Globus pallidus (tissue), 1 donor: ENCODE measurements around the gene RTN4R.

Experiments used
- DNase-seq: peaks from one replicate; pipeline ENCODE4 v3.0.0-alpha.2; 2015; ENCODE audit warnings: low spot score

RTN4R gene

GRCh38 chr22:20229916-20230775, 38.0 kb downstream of the RTN4R start:
- no peak for DNase-seq

- DNase-seq: no peak
These were observed 39.2 kb downstream of the RTN4R start for GRCh38 chr22:20228939-20229272.

GRCh38 chr22:20228055-20228938, 39.8 kb downstream of the RTN4R start:
- DNase-seq: no peak

GRCh38 chr22:20227363-20227762, 40.8 kb downstream of the RTN4R start:
- no peak for DNase-seq

GRCh38 chr22:20226760-20227350, 41.3 kb downstream of the RTN4R start:
- no peak for DNase-seq

GRCh38 chr22:20226077-20226716, 41.9 kb downstream of the RTN4R start:
- DNase-seq: no peak

GRCh38 chr22:20225693-20225966, 42.5 kb downstream of the RTN4R start:
- DNase-seq: no peak

- DNase-seq: no peak
These were observed 43.0 kb downstream of the RTN4R start for GRCh38 chr22:20224917-20225692.

GRCh38 chr22:20224256-20224626, 43.9 kb downstream of the RTN4R start:
- no peak for DNase-seq

GRCh38 chr22:20223421-20224255, 44.5 kb downstream of the RTN4R start:
- DNase-seq: no peak

GRCh38 chr22:20222764-20223420, 45.2 kb downstream of the RTN4R start:
- no peak for DNase-seq

- no peak for DNase-seq
These were observed 46.4 kb downstream of the RTN4R start for GRCh38 chr22:20221421-20222340.

- DNase-seq: no peak
These were observed 47.5 kb downstream of the RTN4R start for GRCh38 chr22:20220629-20221026.

GRCh38 chr22:20219667-20220628, 48.2 kb downstream of the RTN4R start:
- no peak for DNase-seq

- DNase-seq: no peak
These were observed 49.1 kb downstream of the RTN4R start for GRCh38 chr22:20218987-20219386.

- DNase-seq: no peak
These were observed 49.7 kb downstream of the RTN4R start for GRCh38 chr22:20218326-20218872.

- no peak for DNase-seq
These were observed 50.6 kb downstream of the RTN4R start for GRCh38 chr22:20217563-20217962.
